IPS-15b (cell line): ENCODE data around the gene CCDC91.
"Not testable (repeated sequence)": the region's sequence is repeated elsewhere in the genome, so short reads cannot be mapped to it uniquely, and the experiment has no call there.

ENCODE experiments used
- H3K27me3 ChIP-seq: one replicate; pipeline ENCODE4 v1.6.1; 2013; ENCODE audit warnings: low read length; ENCODE audit not compliant: control insufficient read depth, insufficient read depth
- H3K36me3 ChIP-seq: one replicate; pipeline ENCODE4 v1.6.1; 2013; ENCODE audit warnings: low read length; ENCODE audit not compliant: control insufficient read depth, insufficient read depth
- H3K4me1 ChIP-seq: one replicate; pipeline ENCODE4 v1.6.1; 2013; ENCODE audit warnings: mild to moderate bottlenecking, low read length; ENCODE audit not compliant: control insufficient read depth, insufficient read depth
- H3K4me3 ChIP-seq: one replicate; pipeline ENCODE4 v1.5.1; 2013; ENCODE audit warnings: low read depth, low read length
- H3K9ac ChIP-seq: one replicate; pipeline ENCODE4 v1.6.1; 2013; ENCODE audit warnings: low read depth, mild to moderate bottlenecking, low read length
- H3K9me3 ChIP-seq: one replicate; pipeline ENCODE4 v1.6.1; 2013; ENCODE audit warnings: mild to moderate bottlenecking, low read length; ENCODE audit not compliant: control insufficient read depth, insufficient read depth

CCDC91 gene

DNA sequence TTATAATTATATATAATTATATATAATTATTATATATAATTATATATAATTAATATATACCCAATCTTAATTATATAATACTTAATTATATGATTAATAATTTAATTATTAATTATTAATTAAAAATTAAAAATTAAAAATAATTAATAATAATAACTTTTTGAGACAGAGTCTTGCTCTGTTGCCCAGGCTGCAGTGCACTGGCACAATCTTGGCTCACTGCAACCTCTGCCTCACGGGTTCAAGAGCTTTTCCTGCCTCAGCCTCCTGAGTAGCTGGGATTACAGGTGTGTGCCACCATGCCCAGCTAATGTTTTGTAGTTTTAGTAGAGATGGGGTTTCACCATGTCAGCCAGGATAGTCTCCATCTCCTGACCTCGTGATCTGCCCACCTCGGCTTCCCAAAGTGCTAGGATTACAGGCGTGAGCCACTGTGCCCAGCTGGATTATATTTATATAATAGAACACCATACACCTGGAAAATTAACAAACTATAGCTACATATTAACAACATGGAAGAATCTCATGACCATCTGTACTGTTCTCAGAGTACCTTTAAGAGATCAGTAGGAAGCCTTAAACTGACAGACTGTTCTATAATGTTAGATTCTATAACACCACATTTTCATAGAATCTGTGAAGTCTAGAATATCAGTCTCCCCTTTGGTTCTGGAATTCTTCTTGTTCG lies 77.8 kb downstream of the CCDC91 start:
- not testable (repeated sequence) for H3K9me3 ChIP-seq, H3K36me3 ChIP-seq, H3K9ac ChIP-seq, H3K4me1 ChIP-seq, H3K4me3 ChIP-seq, H3K27me3 ChIP-seq

- H3K36me3 ChIP-seq = no peaks in the 10 kb centered on the region
- H3K9ac ChIP-seq = no peak overlapping the region
- no peaks in the 10 kb centered on the region for H3K27me3 ChIP-seq
- H3K4me3 ChIP-seq = no peak overlapping the region
- H3K9me3 ChIP-seq = no peaks in the 10 kb centered on the region
- no peaks in the 10 kb centered on the region for H3K4me1 ChIP-seq
Measured at GRCh38 chr12:28268608-28269229, 78.5 kb downstream of the CCDC91 start.

- no peak overlapping the region for H3K4me3 ChIP-seq
- H3K4me1 ChIP-seq = no peaks in the 10 kb centered on the region
- H3K9ac ChIP-seq = no peak overlapping the region
- no peaks in the 10 kb centered on the region for H3K36me3 ChIP-seq
- no peaks in the 10 kb centered on the region for H3K9me3 ChIP-seq
- no peaks in the 10 kb centered on the region for H3K27me3 ChIP-seq
Measured at GRCh38 chr12:28269851-28270250, 79.6 kb downstream of the CCDC91 start.

DNA sequence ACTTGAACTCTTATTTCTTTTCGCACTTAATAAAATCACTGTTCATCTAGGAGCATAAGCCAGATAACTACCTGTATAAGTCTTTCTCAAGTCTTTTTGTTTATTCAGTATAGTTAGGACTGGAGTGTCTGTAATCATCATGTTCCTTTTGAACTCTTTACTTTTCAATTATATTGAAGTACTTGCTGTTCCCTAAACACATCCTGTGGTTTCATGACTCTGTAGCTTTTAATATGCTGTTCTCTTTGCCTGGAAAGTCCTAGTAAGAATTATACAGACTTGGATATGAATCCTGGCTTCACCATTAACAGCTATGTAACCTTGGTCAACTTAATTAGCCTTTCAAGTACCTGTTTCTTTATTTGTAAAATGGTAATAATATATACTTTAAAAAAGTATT lies 88.2 kb downstream of the CCDC91 start:
- H3K4me3 ChIP-seq = no peak overlapping the region
- no peaks in the 10 kb centered on the region for H3K27me3 ChIP-seq
- H3K4me1 ChIP-seq = no peaks in the 10 kb centered on the region
- H3K9me3 ChIP-seq = no peaks in the 10 kb centered on the region
- H3K36me3 ChIP-seq = no peaks in the 10 kb centered on the region
- no peak overlapping the region for H3K9ac ChIP-seq

DNA sequence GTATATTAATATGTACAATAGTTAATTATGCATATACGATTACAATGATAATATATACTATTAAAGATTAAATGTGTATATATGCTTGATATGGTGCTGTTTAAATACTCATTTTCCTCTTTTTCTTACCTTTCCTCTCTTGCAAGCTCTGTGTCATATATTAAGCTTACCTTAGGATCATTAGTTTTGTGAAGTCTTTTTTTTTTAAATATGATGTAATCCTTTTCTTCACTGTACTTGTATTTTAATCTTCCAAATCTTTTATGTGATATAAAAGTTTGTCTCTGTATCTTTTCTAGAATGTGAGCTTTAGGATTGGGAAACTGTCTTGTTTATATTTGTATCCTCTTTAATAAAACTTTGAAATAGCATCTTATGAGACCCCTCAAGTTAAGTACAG lies 88.7 kb downstream of the CCDC91 start:
- no peak overlapping the region for H3K4me3 ChIP-seq
- no peaks in the 10 kb centered on the region for H3K4me1 ChIP-seq

DNA sequence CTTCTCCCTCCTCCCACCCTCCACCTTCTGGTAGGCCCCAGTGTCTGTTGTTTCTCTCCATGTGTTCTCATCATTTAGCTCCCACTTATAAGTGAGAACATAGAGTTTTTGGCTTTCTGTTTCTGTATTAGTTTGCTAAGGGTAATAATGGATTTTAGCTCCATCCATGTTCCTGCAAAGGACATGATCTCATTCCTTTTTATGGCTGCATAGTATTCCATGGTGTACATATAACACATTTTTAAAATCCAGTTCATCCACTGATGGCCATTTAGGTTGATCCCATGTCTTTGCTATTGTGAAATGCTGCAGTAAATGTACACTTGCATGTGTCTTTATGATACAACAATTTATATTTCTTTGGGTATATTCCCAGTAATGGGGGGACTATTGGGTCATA lies 96.1 kb downstream of the CCDC91 start:
- H3K27me3 ChIP-seq = no peaks in the 10 kb centered on the region
- H3K9me3 ChIP-seq = peaks cover 2% of the 10 kb centered on the region
- no peak overlapping the region for H3K9ac ChIP-seq
- H3K4me3 ChIP-seq = no peak overlapping the region
- H3K4me1 ChIP-seq = no peaks in the 10 kb centered on the region
- no peaks in the 10 kb centered on the region for H3K36me3 ChIP-seq

More for the DNA sequence above, 88.7 kb downstream of the CCDC91 start:
- Histone ChIP-seq H3K9me3 (no peaks in the 10 kb centered on the region), H3K9ac (no peak overlapping the region), H3K27me3 (no peaks in the 10 kb centered on the region), H3K36me3 (no peaks in the 10 kb centered on the region)

GRCh38 chr12:28290262-28290661 lies 100.0 kb downstream of the CCDC91 start:
- no peaks in the 10 kb centered on the region for H3K27me3 ChIP-seq
- peaks cover 2% of the 10 kb centered on the region for H3K9me3 ChIP-seq

GRCh38 chr12:28292699-28293098 lies 102.4 kb downstream of the CCDC91 start:
- Histone ChIP-seq H3K4me3 (no peak overlapping the region), H3K27me3 (no peaks in the 10 kb centered on the region), H3K9ac (no peak overlapping the region), H3K4me1 (no peaks in the 10 kb centered on the region), H3K9me3 (peaks cover 2% of the 10 kb centered on the region), H3K36me3 (no peaks in the 10 kb centered on the region)

More at GRCh38 chr12:28290262-28290661, 100.0 kb downstream of the CCDC91 start:
- no peaks in the 10 kb centered on the region for H3K4me1 ChIP-seq
- H3K36me3 ChIP-seq = no peaks in the 10 kb centered on the region
- H3K9ac ChIP-seq = no peak overlapping the region
- no peak overlapping the region for H3K4me3 ChIP-seq

- H3K9me3 ChIP-seq = peaks cover 2% of the 10 kb centered on the region
- H3K9ac ChIP-seq = no peak overlapping the region
- H3K27me3 ChIP-seq = no peaks in the 10 kb centered on the region
- no peak overlapping the region for H3K4me3 ChIP-seq
- no peaks in the 10 kb centered on the region for H3K4me1 ChIP-seq
- H3K36me3 ChIP-seq = no peaks in the 10 kb centered on the region
Measured at GRCh38 chr12:28294300-28294699, 104.0 kb downstream of the CCDC91 start.

DNA sequence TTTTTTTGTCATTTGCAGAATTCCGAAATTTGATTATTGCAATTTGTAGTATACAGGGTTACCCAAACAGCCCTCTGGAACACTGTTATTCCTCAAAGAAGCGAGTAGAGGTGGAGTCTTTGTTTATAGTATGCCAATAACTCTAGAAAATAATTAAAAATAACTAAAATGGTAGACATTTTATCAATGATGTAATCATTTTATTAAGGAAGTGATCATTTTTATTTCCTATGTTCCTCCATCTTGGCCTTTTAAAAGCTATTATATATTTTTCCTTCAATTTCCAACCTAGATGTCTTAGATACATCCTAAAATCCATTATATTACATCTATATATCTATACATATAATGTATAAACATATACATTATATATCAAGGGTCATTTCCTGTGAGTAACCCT lies 106.0 kb downstream of the CCDC91 start:
- no peaks in the 10 kb centered on the region for H3K4me1 ChIP-seq
- no peaks in the 10 kb centered on the region for H3K9me3 ChIP-seq
- H3K9ac ChIP-seq = no peak overlapping the region
- no peaks in the 10 kb centered on the region for H3K27me3 ChIP-seq
- no peaks in the 10 kb centered on the region for H3K36me3 ChIP-seq
- H3K4me3 ChIP-seq = no peak overlapping the region

DNA sequence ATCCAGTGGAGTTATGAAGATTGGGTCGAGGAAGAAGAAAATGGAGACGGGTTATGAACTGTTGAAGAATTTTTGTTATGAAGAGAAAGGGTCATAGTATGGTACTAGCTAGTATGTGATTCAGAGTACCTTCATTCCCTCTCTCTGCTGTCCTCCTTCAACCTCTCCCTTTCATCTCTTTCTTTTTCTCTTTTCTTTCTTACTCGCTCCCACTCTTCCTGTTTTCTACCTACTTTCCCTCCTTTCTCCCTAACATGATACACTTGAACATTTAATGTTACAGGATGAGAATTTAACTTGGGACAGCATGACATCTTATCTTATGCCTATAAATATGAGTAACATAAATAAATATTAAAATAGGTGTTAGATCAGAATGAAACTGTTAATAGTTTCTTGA lies 112.9 kb downstream of the CCDC91 start:
- no peaks in the 10 kb centered on the region for H3K4me1 ChIP-seq
- no peaks in the 10 kb centered on the region for H3K36me3 ChIP-seq
- no peak overlapping the region for H3K4me3 ChIP-seq
- H3K9ac ChIP-seq = no peak overlapping the region
- no peaks in the 10 kb centered on the region for H3K9me3 ChIP-seq
- H3K27me3 ChIP-seq = no peaks in the 10 kb centered on the region

DNA sequence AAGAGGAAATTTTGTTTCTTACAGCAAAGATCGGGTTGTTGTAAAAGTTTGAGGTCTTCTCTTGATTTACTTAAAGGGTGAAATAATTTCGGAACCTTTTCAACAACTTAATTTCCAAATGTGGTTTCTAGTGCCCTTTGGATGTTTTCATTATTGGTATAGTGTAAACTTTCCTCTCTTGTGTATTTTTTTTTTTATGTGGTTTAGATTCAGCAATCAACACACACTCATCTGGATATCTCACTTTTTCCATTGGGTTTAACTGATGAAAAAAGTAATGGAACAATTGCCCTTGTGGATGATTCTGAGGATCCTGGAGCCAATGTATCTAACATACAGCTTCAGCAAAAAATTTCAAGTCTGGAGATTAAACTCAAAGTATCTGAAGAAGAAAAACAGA lies 116.3 kb downstream of the CCDC91 start:
- Histone ChIP-seq H3K9ac (no peak overlapping the region), H3K9me3 (no peaks in the 10 kb centered on the region), H3K4me3 (no peak overlapping the region), H3K36me3 (no peaks in the 10 kb centered on the region), H3K27me3 (no peaks in the 10 kb centered on the region), H3K4me1 (peaks cover 3% of the 10 kb centered on the region)
